ENCODE measurements around the gene CD24. TPM values are rescaled to one million over a fixed set of nuclear protein-coding genes. Genes with fewer than 3 reads are reported as not detected.

Gene CD24
- total and polyA plus RNA-seq, 2 donors from 2014 or later = 980 to 2,350 TPM

DNA sequence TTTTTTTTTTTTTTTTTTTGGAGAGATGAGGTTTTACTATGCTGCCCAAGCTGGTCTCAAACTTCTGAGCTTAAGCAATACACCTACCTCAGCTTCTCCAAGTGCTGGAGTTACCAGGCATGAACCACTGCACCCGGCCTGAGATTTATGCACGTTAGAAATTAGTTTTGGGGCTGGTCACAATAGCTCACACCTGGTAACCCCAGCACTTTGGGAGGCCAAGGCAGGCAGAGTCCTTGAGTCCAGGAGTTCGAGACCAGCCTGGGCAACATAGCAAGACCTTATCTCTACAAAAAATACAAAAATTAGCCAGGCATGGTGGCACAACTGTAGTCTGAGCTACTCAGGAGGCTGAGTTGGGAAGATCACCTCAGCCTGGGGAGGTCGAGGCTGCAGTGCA, 51.9 kb downstream of the CD24 start:
- FAIRE-seq (no peak), DNase-seq (no peak)
- Histone ChIP-seq H3K36me3 (ENCODE audit: control insufficient read depth in 2 of 3, insufficient read depth in 3 of 3, low read length in 3 of 3) (no peaks in the 10 kb centered on the region), H3K9me3 (ENCODE audit: control insufficient read depth in 2 of 3, insufficient read depth in 1 of 3, low read length in 3 of 3) (no peaks in the 10 kb centered on the region), H3K4me3 (ENCODE audit: low read length in 3 of 3) (no peak overlapping the region), H3K27me3 (ENCODE audit: control insufficient read depth, insufficient read depth, low read length) (no peaks in the 10 kb centered on the region), H3K27ac (ENCODE audit: low read depth in 2 of 2, low read length in 2 of 2) (no peak overlapping the region), H3K9ac (ENCODE audit: low read length in 3 of 3) (no peak overlapping the region), H3K4me1 (ENCODE audit: control insufficient read depth in 2 of 3, insufficient read depth in 2 of 3, low read depth in 1 of 3, low read length in 3 of 3) (no peaks in the 10 kb centered on the region)
- TF ChIP-seq, protein P1, sequence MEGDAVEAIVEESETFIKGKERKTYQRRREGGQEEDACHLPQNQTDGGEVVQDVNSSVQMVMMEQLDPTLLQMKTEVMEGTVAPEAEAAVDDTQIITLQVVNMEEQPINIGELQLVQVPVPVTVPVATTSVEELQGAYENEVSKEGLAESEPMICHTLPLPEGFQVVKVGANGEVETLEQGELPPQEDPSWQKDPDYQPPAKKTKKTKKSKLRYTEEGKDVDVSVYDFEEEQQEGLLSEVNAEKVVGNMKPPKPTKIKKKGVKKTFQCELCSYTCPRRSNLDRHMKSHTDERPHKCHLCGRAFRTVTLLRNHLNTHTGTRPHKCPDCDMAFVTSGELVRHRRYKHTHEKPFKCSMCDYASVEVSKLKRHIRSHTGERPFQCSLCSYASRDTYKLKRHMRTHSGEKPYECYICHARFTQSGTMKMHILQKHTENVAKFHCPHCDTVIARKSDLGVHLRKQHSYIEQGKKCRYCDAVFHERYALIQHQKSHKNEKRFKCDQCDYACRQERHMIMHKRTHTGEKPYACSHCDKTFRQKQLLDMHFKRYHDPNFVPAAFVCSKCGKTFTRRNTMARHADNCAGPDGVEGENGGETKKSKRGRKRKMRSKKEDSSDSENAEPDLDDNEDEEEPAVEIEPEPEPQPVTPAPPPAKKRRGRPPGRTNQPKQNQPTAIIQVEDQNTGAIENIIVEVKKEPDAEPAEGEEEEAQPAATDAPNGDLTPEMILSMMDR (IDR thresholded peaks at IDR 0.05; ENCODE audit: borderline replicate concordance, extremely low read depth, insufficient read depth) = no peak
- intact Hi-C loops (cut with DNase I) = no loop called here

Other genes with a start within 250 kb of the CD24 start
- 18.1 TPM for gene MTRES1, start 53.5 kb upstream of the CD24 start, total RNA-seq
- 66.8 TPM for gene MTRES1, start 53.5 kb upstream of the CD24 start, polyA plus RNA-seq (ENCODE audit: insufficient read depth, low read depth, low replicate concordance)
- 3.6 TPM for gene BEND3, start 140.8 kb upstream of the CD24 start, total RNA-seq
- 1.1 TPM for gene BEND3, start 140.8 kb upstream of the CD24 start, polyA plus RNA-seq (ENCODE audit: insufficient read depth, low read depth, low replicate concordance)

Measured in kidney (tissue), 14 donors.